ENCODE data around the gene SWAP70.
A peak's percentile ranks its signal among the peaks of the same experiment; 100 is the strongest.
"Not testable (repeated sequence)": the region's sequence is repeated elsewhere in the genome, so short reads cannot be mapped to it uniquely, and the experiment has no call there.

Gene SWAP70

GRCh38 chr11:9663699-9664275 lies at the start of gene SWAP70:
SWAP70 (plus strand) TSS chr11:9664077; CDS start chr11:9664180, 103 bp downstream.
- DNase-seq (ENCODE audit: low read depth), result no peak
- TF ChIP-seq, protein P1, sequence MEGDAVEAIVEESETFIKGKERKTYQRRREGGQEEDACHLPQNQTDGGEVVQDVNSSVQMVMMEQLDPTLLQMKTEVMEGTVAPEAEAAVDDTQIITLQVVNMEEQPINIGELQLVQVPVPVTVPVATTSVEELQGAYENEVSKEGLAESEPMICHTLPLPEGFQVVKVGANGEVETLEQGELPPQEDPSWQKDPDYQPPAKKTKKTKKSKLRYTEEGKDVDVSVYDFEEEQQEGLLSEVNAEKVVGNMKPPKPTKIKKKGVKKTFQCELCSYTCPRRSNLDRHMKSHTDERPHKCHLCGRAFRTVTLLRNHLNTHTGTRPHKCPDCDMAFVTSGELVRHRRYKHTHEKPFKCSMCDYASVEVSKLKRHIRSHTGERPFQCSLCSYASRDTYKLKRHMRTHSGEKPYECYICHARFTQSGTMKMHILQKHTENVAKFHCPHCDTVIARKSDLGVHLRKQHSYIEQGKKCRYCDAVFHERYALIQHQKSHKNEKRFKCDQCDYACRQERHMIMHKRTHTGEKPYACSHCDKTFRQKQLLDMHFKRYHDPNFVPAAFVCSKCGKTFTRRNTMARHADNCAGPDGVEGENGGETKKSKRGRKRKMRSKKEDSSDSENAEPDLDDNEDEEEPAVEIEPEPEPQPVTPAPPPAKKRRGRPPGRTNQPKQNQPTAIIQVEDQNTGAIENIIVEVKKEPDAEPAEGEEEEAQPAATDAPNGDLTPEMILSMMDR (conservative IDR thresholded peaks at IDR 0.05; ENCODE audit: low read depth, low read length), result peak; percentile 39
- peak within 1 kb of the TSS; percentile 81 for H3K4me3 ChIP-seq (ENCODE audit: low read length)

DNA sequence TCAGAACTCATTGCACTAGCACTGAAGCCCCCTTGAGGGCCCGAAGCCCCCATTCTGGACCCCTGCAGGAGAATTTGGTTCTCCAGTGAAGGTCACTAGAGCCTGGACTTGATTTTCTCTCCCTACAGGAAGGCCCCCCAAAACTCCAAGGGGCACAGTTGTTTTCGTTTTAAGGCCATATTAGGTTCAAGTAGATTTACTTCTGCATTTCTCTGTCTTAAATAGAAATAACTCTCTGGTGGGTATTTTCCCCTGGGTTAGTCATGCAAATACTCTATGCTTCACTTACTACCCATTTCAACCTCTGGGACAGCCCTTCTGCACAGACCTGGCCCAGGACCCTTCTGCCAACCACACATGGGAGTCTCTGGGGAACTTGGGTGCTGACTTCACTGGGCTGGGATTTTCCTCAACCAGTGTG lies 48.8 kb upstream of the SWAP70 start:
- DNase-seq (ENCODE audit: low read depth), result no peak
- no peak overlapping the region for H3K4me3 ChIP-seq (ENCODE audit: low read length)
- TF ChIP-seq, protein P1 (conservative IDR thresholded peaks at IDR 0.05; ENCODE audit: low read depth, low read length), result no peak

GRCh38 chr11:9616042-9616675 lies 47.7 kb upstream of the SWAP70 start:
- no peak for DNase-seq (ENCODE audit: low read depth)

DNA sequence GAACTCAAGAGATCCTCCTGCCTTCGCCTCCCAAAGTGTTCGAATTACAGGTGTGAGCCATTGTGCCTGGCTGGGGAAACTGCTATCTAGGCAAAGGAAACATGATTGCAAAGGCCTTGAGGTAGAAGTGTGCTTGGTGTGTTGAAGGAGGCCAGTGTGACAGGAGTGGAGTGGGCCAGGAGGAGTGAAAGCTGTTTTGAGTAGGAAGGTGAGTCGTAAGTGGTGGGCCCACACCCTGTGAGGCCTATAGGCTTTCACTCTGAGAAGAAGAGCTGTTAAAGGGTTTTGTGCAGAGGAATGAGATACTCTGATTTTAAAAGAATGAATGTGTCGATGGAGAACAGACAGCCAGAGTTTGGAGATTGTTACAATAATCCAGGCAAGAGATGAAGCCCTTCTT lies 47.0 kb upstream of the SWAP70 start:
- DNase-seq (ENCODE audit: low read depth), result no peak
- H3K4me3 ChIP-seq (ENCODE audit: low read length), result no peak overlapping the region
- TF ChIP-seq, protein P1 (conservative IDR thresholded peaks at IDR 0.05; ENCODE audit: low read depth, low read length), result no peak

More at GRCh38 chr11:9616042-9616675, 47.7 kb upstream of the SWAP70 start:
- no peak overlapping the region for H3K4me3 ChIP-seq (ENCODE audit: low read length)
- TF ChIP-seq, protein P1 (conservative IDR thresholded peaks at IDR 0.05; ENCODE audit: low read depth, low read length), result no peak

DNA sequence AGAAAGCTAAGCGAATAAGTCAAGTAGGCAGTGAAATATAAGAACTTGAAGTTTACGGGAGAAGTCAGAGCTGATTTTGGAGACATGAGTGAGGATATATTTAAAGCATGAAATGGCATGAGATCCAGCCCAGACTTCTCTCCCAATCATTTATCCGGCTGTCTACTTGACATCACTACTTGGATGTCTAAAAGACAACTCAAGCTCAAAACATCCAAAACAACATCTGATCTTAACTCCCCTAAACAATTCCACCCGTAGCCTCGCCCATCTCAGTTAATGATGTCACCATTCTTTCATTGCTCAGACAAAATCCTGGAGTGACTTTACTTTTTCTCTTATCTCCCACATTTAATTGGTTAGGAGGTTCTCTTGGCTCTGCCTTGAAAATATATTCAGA lies 45.9 kb upstream of the SWAP70 start:
- TF ChIP-seq, protein P1 (conservative IDR thresholded peaks at IDR 0.05; ENCODE audit: low read depth, low read length), result no peak
- no peak overlapping the region for H3K4me3 ChIP-seq (ENCODE audit: low read length)
- no peak for DNase-seq (ENCODE audit: low read depth)

DNA sequence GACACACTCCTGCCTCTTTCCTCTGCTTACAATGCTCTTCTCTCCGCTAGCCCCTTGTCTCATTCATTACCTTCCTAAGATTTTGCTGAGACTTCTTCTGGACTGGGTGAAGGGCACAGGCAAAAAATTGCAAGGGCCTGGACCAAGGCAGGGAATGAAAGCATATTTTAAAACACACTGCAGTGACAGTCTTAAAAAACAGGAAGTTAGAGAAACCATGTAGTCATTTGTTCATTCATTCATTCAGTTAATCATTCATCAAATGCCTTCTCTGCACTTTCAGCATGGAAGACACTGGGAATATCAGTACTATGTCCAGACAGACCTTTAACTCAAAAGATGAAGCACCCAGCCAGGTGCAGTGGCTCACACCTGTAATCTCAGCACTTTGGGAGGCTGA lies 44.9 kb upstream of the SWAP70 start:
- no peak overlapping the region for H3K4me3 ChIP-seq (ENCODE audit: low read length)
- TF ChIP-seq, protein P1 (conservative IDR thresholded peaks at IDR 0.05; ENCODE audit: low read depth, low read length), result no peak
- no peak for DNase-seq (ENCODE audit: low read depth)

DNA sequence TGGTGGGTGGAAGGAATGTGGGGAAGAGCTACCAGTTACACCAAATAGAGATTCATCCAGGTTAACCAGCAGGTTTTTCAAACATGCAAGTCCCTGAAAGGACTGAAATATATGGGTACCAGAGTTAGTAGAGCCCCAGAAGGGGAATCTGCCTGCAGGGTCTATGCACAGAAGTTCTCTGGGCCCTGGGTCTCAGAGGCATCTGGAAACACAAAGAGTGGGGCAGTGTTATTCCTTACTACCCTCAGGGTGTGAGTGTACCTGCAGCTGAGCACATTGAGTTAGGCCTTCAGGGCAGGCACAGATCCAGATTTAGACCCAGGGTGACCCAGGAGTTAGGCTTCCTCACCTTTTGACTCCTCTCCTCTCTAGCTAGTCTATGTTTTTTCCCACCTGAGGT lies 43.9 kb upstream of the SWAP70 start:
- H3K4me3 ChIP-seq (ENCODE audit: low read length), result no peak overlapping the region
- no peak for DNase-seq (ENCODE audit: low read depth)
- TF ChIP-seq, protein P1 (conservative IDR thresholded peaks at IDR 0.05; ENCODE audit: low read depth, low read length), result no peak

DNA sequence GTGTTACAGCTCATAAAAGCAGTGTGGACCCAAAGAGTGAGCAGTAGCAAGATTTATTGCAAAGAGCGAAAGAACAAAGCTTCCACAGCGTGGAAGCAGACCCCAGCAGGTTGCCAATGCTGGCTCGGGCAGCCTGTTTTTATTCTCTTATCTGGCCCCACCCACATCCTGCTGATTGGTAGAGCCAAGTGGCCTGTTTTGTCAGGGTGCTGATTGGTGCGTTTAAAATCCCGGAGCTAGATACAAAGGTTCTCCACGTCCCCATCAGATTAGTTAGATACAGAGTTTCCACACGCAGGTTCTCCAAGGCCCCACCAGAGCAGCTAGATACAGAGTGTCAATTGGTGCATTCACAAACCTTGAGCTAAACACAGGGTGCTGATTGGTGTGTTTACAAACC lies 41.5 kb upstream of the SWAP70 start:
- not testable (repeated sequence) for DNase-seq (ENCODE audit: low read depth); H3K4me3 ChIP-seq (ENCODE audit: low read length)

- DNase-seq (ENCODE audit: low read depth); H3K4me3 ChIP-seq (ENCODE audit: low read length): not testable (repeated sequence)
Measured at GRCh38 chr11:9623053-9623452, 40.8 kb upstream of the SWAP70 start.
